Left forelimb (tissue), 1 donor: ENCODE measurements around the gene SLC24A5.

Experiments
- DNase-seq: peaks from one replicate; pipeline ENCODE4 v3.0.0-alpha.2; 2018; ENCODE audit warnings: low spot score

SLC24A5 gene

DNA sequence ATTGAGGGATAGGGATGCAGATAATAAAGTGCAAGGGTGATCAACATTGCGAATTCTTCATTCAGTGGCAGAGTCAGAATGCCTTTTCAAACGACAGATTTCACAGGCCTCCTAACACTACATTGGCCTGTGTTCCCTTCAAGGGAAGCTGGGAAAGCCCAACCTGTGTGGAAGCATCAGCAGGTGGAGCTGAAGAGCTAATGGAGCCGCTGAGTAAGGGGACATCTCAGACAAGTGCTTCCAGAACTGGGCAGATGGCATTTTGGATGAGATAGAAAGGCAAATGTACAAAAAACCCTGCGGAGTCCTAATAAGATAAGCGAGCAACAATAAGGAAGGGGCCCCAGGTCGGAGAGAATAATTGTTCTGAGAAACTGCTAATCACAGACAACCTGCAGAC lies 8.5 kb upstream of the SLC24A5 start:
- DNase-seq: no peak

DNA sequence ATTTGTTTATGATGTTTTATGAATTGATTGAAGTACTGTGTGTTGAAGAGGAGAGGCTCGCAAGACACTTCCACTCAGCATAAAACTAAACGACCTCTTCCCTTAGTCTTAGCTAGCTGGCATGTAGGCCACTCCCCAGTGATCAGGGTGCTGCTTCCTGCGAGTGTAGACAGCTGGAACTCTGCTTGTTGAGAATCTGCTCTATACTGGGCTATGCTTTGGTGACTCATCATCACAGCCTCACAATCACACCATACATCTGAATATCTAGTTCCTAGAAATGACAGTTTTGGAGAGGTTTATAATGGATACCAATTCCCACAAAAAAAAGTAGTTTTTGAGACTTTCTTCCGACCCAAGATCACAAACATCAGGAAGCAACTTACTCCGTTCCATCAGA lies 1.5 kb upstream of the SLC24A5 start:
- DNase-seq: no peak

DNA sequence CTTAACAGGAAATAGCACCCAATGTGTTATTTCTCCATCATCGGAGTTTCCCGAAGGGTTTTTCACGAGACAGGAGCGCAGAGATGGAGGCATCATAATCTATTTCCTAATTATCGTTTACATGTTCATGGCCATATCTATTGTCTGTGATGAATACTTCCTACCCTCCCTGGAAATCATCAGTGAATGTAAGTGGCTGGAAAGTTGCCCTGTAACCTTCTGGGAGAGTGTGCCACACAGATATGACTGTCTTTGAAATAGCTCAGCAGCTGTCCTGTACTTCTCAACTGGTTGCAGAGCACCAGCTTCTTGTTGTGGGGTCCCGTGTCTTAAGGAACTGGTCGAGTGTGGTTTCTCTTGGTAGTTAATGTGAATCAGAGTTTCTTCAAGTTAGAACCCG lies 1.1 kb downstream of the SLC24A5 start:
- no peak for DNase-seq

DNA sequence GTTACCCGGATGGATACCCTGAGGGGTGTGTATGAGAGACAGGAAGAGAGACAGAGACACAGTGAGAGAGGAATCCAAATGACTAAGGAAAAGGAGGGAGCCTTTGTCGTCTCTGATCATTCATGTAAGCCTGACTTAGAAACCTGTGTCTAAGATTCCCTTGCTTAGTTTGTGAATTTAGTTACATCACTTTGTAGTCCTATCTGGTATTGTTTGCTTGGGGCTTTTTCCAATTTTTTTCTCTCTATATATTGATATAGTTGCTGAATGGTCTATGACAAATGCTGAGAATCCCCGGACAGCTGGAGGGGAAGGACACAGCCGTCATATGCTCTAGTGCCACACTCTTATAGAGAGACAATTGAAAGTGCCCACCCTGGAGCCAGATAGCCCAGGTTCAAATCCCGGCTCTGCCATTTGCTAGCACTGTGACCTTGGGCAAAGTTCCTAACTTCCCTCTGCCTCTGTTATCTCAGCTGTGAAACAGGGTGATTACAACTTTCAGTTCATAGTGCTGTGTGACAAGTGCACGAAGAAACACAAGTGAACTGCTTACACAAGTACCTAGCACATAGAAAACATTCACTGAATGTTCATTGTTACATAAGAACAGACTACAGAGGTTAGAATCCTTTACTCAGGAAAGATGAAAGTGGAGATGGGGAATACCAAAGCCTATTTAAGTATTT lies 6.0 kb downstream of the SLC24A5 start:
- DNase-seq: no peak

DNA sequence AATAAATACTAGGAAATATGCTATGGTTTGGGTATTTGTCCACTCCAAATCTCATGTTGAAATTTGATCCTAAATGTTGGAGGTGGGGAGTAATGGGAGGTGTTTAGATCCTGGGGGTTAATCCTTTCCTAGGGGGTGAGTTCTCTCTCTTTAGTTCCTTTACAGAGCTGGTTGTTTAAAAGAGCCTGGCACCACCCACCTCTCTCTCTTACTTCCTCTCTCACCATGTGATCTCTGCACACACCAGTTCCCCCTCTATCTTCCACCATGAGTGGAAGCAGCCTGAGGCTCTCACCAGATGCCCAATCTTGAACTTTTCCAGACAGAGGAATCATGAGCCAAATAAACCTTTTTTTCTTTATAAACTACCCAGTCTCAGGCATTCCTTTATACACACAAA lies 10.5 kb downstream of the SLC24A5 start:
- DNase-seq: no peak

DNA sequence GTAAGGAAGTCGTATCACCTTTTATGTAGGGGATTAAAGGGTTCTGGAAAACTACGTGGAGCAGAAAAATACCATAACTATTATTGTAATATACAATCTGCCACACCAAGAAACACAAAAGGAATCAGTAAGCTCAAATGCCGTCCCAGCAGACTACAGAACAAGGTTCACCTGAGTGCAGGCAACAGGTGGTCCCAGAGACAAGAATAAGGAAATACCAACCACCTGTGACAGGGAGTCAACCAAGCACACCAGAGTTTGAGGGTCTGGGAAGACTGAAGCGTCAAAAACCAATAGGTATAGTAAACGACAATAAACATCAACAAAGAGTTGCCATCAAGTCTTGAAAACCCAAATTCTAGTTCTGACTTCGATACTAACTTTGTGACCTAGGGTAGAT lies 12.1 kb downstream of the SLC24A5 start:
- no peak for DNase-seq

DNA sequence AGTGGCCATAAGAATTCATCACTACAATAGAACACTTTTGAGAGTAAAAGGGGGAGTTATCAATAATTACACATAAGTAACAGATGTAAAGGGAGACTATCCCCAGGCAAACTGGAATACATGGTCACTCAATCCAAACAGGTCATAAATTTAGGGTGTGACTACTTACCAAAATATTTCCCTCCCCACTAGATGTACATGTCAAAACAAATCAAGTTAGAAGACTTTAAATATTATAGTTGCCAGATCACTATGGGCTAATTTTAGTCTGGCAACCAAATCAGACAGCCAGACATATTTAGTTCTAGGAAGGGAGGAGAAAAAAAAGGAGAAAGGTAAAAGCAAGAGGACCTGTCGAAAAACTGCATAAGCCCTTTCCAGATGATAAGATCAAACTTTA lies 23.1 kb downstream of the SLC24A5 start:
- no peak for DNase-seq

DNA sequence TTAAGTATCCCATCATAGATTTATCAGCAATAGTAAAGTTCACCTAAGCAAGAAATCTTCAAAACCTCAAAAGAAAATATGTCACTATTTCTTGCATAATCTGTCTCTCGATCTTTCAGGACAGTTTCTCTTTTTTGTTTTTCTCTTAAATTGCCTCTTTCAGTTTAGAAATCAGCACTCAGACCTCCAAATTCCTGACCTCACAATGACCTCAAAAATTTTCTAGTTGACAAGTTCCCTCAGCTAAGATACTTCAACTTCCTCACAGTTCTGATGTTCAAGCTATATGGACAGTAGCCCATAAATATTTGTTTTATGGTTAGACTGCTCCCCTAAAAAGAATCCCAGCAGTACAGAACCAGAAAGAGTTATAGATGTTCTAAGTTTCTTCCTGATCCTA lies 24.1 kb downstream of the SLC24A5 start:
- no peak for DNase-seq

DNA sequence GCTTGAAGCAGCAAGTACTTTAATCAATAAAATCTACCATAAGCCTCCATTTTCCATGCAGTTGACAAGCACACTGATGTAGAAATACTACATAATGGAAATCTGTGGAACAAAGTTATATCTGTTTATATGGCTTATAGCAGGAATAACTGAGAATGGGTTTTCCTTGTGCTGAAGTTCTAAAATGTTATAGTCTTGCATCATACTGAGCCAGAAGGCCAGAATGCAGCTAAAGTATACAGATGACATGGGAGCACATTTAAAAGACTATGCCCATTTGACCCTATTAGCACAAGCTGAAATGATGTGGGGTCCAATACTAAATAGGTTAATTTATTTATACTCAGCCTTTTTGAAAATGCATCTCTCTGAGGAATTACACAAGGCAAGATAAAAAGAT lies 25.1 kb downstream of the SLC24A5 start:
- no peak for DNase-seq

DNA sequence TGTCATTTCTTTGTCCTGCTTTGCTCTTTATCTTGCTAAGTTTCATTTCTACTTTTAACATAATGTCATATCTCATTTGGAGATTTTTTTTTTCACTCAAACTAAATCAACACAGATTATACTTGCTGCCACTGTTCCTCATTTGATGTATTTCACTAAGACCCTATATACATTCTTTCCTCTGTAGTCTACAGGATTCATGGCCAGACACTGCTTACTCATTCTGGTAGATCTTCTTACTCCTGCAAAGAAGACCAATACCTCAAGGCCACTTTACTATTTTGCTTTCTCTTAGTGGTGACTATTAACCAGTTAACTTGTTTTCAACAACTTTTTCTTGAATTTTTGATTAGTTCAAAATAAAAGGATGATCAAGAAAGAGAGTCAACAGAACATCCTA lies 26.6 kb downstream of the SLC24A5 start:
- no peak for DNase-seq

DNA sequence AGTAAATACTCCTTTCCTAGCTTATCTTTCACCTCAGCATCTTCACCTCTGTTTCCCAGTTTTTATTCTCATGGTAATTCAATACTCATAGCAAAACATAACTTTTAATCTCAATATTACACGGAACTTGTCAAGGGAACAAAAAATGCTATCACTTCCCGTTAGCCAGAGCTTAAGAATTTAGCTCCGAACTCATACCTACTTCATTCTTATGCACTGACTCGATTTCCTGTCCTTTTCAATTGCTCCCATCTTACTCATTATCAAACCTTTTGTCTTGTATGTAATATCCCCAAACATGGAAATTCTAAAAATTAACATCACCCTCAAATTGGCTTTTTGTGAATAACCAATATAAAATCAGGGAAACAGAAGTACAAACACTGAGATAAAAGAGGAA lies 29.1 kb downstream of the SLC24A5 start:
- DNase-seq: no peak

DNA sequence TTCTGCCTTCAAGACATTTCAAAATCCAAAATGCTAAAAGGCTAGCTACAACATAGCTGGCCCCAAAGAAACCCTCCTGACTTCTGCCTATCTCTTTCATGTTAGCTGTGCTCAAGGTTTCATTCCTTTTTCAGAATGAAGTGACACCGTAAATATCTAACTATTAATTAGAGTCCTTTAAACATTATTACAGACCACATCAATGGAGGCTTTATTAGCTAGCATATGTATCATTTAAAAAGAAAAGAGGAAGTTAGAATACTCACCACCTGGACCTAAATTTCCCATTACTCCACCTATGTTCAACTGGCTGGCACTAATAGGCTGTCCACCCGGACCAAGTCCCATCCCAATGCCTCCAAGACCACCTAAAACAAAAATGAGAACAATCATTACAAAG lies 32.7 kb downstream of the SLC24A5 start:
- DNase-seq: no peak

DNA sequence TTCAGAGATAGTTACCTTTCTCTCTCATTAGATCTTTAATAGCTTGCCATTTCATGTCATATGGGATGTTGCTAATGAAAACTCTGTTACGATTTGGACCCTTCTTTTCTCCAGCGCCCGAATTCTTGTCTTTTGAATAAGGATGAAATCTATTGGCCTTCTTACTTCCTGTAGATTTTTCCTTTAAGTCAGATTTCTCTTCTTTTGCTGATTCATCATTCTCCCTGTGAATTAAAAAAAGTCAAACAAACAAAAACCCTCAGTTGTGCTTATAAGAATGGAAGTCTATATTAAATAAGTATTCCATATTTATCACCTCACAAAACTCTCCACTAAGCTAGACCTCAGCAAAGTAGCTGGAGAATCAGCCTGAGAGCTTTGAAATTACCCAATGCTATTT lies 47.8 kb downstream of the SLC24A5 start:
- DNase-seq: no peak

DNA sequence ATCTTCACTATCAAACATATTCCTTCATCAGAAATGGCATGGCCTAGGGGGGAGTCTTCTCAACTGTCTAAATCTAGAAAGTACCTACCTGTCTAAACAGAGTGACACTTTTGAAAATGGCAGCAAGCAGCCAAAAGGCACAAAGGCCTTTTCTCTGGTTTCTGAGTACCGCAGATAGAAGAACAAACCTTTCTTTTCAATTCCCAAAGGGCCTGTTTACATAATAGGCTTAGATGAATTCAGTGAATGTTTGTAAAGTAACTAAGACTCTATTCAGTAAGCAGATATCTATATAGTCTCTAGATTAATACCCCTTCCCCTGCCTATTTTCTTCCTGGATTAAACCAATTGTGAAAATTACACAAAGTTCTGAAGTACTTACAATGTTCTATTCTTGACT lies 50.2 kb downstream of the SLC24A5 start:
- DNase-seq: no peak

DNA sequence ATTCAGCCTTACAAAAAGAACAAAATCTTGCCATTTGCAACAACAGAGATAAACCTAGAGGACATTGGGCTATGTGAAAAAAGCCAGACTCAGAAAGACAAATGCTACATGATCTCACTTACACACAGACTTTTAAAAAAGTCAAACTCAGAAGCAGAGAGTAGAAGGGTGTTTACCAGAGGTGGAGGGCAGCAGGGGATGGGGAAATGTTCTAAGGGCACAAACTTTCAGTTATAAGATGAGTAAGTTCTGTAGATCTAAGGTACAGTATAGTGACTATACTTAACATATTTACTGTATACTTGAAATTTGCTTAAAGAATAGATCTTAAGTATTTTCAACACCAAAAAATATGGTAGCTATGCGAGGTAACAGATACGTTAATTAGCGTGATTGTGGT lies 54.3 kb downstream of the SLC24A5 start:
- DNase-seq: no peak

DNA sequence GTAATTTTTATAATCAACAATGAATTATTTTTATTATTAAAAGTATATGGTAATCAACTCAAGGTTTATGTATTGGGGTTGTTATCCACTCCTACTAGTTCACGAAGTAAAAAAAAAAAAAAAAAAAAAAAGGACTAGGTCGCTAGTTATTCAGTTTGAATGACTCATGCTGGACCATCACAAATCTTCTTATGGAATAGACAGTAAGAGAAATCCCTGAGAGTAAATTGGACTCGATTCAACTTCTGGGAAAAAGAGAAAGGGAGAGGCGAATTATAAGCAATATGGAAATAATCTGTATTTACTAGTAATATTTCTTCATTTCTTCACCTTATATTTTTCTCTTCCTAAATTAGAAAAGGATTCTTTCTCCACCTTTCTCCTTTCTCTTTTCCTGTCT lies 55.3 kb downstream of the SLC24A5 start:
- no peak for DNase-seq

DNA sequence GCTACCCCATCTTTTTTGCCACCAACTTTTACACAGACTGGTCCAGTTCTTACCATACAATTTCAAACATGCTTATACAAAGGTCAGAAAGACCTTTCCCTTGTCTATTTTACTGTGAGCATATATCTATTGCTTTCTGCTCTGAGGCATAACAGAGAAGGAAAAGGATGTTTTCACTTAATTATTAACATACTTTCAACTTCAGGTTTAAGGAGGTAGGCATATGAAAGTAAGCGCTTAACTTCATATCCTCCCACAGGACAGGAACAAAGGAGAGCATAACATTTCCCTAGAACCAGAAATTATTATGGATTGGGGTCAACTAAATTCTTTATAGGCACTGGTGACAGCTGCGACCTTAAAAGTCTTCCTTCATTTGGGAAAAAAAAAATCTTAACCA lies 56.2 kb downstream of the SLC24A5 start:
- DNase-seq: no peak

DNA sequence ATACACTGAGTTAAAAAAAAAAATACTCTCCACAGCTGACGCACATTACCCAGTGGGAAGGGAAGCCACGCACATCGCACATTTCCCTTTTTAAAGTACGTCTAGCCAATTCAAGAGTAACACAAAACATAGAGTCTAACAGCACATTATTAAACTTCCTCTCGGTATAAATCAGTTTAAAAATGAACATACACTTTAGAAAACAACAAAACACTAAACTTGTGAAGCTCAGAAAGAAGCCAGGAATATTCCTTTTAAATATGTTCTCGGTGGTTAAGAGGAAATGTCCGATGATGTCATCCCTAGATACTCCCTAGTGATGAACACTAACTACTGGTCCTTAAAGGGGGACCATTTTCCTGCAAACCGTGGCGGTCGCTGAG lies 56.6 kb downstream of the SLC24A5 start:
- DNase-seq: no peak

DNA sequence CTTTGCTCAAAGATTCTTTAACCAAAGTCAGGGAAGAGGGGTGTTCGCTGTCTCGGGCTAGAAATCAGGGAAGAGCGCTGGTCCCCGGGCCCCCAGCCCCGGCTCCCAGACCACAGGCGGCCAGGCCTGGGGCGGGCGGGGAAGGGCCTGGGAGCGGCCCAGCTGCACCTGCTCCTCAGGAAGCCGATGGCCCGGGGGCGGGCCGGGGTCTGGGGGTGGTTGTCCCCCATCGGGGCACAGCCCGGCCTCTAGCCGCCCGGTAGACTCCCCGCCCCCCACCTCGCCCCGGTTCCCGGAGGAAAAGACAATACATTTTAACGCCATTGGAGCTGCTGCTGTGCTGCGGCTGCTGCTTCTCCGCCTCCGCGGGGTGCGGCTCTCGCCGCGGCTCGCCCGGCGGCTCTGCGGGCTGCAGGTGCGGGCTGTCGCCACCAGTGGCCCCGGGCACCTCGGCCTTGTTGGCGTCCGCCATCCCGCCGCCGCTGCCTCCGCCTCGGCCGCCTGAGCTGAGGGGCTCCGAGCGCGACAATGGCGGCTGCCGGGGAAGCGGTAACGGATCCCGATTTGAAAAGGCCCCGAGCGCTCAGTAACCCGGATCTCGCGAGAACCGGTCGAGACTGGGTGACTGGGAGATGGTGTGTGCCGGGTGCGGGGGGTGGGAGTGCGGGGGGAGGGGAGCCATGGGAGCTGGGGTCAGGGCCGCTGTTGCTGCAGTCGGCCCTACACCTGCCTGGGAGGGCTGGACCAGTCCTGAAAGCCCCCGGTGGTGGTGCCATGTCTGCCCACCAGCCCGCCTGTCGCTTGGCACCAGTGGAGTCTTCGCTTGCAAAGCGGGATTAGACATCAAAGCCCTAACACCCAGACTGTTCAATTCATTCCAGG lies 57.2 kb downstream of the SLC24A5 start, which contains the start of gene MYEF2:
Gene MYEF2, minus strand, starts transcription at position 530 of the 882 bp plus-strand sequence. Its CDS starts 58 bp downstream, at position 472.
- peak; percentile 79 for DNase-seq

DNA sequence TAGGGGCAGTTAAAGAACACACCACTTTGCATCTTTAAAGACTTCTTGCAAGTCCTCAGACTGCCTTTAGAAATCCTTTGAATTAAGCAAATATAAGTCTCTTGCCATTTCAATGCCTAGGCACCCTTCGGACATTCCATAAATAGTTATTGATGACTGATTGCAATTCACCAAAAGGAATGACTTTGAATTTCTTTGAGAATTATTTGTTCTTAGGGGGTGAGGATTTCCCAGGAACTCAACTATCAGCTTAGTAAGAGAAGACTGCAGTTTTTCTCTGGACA lies 57.8 kb downstream of the SLC24A5 start:
- DNase-seq: no peak

DNA sequence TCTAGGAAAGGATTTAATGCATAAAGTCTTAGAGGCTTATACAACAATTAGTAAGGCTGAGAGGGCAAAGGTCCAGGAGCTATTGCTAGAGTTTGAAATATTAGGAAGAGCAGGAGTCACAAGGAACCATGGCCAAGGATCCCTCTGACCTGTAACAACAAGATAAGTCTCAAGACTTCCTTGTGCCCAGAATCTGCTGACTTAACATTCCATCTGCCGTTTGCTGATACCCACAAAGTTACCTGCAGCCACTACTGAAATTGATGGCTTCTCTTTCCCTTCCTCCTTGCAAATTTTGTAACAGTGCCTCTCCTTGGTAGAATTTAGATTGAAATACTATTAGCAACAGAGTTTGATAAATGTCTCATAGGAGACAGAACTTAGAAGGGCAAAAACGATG lies 62.0 kb downstream of the SLC24A5 start:
- DNase-seq: no peak

DNA sequence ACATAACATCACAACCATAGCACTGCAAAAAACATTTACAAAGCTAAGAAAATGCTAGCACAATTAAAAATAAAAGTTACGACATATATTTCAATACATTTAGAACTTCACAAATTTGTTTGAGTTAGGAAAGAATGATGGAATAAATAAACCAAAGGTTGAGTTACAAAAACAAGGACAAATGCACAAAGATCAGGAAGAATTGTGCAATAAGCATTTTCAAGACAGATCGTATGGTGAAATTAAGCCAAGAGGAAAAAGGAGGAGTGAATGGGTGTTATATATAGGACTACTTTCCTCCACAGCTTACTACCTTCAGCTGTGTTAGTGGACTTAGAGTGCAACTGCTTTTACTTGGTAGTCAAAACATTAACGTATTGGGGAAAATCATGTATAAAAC lies 64.7 kb downstream of the SLC24A5 start:
- DNase-seq: no peak

DNA sequence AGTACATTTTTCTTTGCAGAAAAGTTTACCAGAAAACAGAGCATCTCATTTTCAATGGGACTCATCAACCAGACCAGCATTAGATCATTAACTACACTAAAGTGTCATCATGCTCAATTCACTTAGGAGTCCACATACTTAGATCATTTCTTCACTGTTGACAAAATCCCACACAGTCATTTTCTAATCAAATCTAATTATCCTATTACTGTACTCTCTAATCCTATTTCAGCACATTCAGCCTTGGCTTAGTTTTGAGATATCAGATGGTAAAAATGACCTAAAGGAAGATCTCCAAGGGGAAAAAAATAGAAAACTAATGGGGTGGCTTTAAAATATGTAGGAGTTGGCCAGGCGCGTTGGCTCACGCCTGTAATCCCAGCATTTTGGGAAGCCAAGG lies 65.5 kb downstream of the SLC24A5 start:
- no peak for DNase-seq
